Fibroblast of mammary gland (primary cell): ENCODE measurements around the gene TTC33.

Experiments used
- DNase-seq: peaks from one replicate; pipeline ENCODE4 v3.0.0-alpha.2; 2010; ENCODE audit warnings: low read depth
- H3K4me3 ChIP-seq: 2 replicates; pipeline ENCODE4 v1.5.1; 2011; ENCODE audit warnings: low read depth, mild to moderate bottlenecking, low read length, moderate library complexity; ENCODE audit not compliant: control insufficient read depth
- TF ChIP-seq, protein P1 (sequence below): conservative IDR thresholded peaks from 2 replicates; pipeline ENCODE4 v1.5.1; 2011; ENCODE audit warnings: low read depth, low read length, inconsistent platforms; ENCODE audit not compliant: control insufficient read depth, insufficient read depth

Gene TTC33

DNA sequence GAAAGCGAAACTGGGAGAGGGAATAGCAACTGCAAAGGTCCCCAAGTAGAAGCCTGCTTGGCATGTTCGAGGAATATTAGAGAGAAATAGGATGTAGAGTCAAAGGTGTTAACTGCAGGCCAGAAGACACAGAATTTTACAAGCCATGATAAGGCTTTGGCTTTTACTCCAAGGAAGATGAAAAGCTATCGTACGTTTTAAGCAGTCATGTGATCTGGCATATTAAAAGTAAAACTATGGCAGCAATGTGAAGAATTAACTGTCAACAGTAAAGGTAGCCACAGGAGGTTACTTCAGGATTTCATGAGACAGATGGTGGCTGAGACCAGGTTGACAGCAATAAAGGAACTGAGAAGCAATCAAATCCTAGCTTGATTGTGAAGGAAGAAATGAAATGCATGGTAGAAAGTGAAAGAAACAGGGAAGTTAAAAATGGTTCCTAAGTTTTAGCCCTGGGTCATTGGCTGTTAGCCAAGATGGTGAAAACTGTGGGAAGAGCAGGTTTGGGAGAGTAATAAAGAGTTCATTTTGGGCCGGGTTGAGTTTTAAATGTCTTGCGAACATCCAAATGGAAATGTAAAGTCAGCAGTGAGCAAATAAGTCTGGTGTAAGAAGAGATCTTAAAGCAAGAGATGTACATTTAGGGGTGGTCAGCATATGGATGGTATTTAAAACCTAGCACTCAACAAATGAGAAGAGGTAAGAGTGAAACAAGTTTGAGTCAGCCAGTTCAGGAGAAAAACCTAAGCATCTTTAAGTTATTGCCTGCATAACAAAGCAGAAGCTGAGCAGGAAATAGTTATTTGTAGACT lies 20.3 kb upstream of the TTC33 start:
- H3K4me3 ChIP-seq = no peak overlapping the region
- TF ChIP-seq, protein P1, sequence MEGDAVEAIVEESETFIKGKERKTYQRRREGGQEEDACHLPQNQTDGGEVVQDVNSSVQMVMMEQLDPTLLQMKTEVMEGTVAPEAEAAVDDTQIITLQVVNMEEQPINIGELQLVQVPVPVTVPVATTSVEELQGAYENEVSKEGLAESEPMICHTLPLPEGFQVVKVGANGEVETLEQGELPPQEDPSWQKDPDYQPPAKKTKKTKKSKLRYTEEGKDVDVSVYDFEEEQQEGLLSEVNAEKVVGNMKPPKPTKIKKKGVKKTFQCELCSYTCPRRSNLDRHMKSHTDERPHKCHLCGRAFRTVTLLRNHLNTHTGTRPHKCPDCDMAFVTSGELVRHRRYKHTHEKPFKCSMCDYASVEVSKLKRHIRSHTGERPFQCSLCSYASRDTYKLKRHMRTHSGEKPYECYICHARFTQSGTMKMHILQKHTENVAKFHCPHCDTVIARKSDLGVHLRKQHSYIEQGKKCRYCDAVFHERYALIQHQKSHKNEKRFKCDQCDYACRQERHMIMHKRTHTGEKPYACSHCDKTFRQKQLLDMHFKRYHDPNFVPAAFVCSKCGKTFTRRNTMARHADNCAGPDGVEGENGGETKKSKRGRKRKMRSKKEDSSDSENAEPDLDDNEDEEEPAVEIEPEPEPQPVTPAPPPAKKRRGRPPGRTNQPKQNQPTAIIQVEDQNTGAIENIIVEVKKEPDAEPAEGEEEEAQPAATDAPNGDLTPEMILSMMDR = no peak
- DNase-seq = no peak

DNA sequence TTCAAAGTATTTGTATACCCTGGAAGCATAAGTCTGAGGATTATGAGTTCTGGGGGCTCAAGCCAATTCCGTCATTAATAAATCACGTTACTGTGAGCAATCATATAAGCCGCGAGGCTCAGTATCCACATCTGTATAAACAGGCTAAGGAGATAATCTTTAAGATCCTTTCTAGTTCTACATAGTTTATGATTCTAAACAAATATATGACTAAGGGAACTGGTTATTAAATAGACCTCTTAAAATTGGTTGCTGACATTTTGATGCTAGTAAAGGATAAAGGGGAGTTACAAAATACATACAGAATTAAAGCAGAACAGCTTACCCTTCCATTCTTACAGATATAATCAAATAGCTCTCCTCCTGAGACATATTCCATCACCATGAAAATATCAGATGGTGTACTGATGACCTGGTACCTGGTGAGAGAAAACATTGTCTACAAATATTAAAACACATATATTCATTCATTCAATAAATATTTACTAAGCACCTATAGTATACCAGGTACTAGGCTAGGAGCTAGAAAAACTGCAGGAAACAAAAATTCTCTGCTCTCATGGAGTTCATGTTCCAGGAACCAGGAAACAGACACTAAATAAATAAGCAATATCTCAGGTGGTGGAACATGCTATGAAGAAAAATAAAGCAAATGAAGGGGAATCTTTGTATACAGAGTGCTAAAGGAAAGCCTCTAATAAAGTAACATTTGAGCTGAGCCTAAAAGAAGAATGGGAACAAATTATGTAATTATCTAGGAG lies 19.5 kb upstream of the TTC33 start:
- DNase-seq = no peak
- TF ChIP-seq, protein P1 = no peak
- H3K4me3 ChIP-seq = no peak overlapping the region

DNA sequence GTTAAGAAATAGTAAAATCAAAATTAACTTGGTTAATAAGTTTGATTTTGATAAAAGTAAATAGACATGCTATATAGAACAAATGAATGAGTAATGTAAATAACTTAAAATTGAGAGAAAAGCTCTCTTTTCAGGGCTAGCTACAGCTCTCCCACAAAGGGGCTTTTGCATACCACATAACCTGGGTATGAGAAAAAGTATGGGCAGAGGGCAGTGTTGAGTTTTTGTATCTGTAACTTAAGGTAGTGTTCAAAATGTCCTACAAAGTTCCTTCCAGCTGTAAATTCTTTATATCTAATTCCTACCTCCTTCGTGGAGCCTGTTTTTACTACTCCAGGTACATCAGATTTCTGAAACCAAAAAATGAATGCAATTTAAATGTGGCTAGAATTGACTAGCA lies 18.9 kb upstream of the TTC33 start:
- no peak for DNase-seq
- H3K4me3 ChIP-seq = no peak overlapping the region
- TF ChIP-seq, protein P1 = no peak

DNA sequence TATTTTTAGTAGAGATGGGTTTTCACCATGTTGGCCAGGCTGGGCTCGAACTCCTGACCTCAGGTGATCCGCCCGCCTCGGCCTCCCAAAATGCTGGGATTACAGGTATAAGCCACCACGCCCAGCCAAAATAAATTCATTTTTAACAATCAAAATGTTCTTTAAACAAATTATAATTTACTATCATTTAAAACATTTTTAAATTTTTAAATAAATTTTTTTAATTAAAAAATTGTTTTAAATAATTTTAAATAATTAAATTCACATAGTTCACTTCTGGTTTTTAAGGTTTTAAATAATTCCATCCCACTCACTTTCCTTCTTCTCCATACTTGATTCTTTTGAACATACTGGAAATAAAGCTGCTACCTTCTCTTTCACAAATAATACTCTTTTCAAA lies 15.0 kb upstream of the TTC33 start:
- H3K4me3 ChIP-seq = no peak overlapping the region
- TF ChIP-seq, protein P1 = no peak
- no peak for DNase-seq

DNA sequence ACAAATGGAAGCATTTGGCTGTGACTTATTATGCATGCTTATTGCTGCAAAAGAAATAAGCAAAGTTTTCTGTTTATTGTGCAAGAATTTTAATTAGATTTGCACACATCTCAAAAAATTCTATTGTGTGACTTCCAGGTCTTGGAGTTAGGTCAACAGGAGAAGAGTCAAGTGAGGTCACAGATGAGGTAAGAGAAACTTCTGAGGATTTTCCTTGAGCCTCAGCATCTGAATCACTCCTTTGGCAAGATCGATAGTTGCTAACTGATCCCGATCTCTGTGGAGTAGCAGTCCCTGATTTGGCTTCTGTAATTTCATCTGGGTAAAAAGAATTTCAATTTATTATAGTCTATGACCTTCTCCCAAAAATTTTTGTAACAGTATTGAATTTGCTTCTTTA lies 6.9 kb upstream of the TTC33 start:
- DNase-seq = peak; percentile 68
- TF ChIP-seq, protein P1 = no peak
- H3K4me3 ChIP-seq = no peak overlapping the region

DNA sequence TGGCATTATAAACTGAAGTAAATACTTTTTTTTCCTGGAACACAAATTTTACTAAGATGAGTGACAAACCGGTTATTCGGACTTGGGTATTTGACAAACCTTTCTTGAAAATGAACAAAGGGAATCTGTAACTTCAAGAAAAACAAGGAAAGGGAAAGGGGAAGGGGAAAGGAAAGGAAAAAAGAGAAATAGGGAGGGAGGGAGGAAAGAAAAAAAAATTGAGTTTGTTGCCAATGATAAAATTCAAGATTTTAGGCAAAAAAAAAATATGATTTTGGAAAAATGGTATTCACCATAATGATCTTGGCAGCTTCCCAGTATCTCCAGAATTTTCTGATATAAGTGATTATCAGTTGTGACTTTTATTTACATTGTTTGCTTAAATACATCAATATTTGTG lies 1.6 kb upstream of the TTC33 start:
- TF ChIP-seq, protein P1 = no peak
- no peak for DNase-seq
- H3K4me3 ChIP-seq = no peak overlapping the region
